GM12801 (cell line): ENCODE data around the gene BEST1.

Experiments
- TF ChIP-seq, protein P1 (sequence below): IDR thresholded peaks from one replicate; pipeline ENCODE4 v1.5.1; 2011; ENCODE audit warnings: control low read depth; ENCODE audit not compliant: insufficient read length; ENCODE audit errors: extremely low read depth

The BEST1 gene

GRCh38 chr11:61974766-61975631 is 24.8 kb downstream of the BEST1 start:
- TF ChIP-seq, protein P1, sequence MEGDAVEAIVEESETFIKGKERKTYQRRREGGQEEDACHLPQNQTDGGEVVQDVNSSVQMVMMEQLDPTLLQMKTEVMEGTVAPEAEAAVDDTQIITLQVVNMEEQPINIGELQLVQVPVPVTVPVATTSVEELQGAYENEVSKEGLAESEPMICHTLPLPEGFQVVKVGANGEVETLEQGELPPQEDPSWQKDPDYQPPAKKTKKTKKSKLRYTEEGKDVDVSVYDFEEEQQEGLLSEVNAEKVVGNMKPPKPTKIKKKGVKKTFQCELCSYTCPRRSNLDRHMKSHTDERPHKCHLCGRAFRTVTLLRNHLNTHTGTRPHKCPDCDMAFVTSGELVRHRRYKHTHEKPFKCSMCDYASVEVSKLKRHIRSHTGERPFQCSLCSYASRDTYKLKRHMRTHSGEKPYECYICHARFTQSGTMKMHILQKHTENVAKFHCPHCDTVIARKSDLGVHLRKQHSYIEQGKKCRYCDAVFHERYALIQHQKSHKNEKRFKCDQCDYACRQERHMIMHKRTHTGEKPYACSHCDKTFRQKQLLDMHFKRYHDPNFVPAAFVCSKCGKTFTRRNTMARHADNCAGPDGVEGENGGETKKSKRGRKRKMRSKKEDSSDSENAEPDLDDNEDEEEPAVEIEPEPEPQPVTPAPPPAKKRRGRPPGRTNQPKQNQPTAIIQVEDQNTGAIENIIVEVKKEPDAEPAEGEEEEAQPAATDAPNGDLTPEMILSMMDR: no peak

DNA sequence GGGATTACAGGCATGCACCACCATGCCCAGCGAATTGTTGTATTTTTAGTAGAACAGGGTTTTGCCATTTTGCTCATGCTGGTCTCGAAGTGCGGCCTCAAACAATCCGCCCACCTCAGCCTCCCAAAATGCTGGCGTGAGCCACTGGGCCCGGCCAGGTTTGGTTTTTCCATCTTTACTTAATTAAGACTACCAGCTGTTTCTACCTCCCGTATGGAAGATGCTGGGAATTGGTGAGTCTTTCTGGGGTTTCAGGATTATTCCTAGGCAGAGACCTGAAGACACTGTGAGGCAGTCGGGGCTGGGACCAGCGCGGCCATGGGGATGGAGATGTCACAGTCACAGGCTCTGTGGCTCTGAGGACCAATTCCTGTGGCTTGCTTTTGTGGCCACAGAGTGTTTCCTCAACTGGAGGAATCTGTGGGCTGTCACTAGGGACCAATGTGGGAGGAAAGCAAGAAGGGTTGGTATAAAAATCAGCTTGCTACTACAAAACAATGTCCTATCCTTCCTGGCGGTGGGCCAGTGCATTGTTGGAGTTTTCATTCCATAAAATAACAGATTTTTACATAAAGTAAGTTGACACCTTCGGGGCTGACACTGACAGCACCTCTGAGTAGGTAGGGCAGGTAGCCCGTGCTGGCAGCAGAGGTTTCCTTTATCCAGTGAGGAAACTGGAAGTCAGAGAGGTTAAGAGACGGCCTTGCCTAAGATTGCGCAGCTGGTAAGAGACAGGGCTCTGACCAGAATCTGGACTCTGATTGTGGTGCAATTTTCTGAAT is 25.7 kb downstream of the BEST1 start:
- TF ChIP-seq, protein P1: no peak

- TF ChIP-seq, protein P1: no peak
Measured at GRCh38 chr11:61976420-61976800, 26.3 kb downstream of the BEST1 start.

GRCh38 chr11:61976813-61977475 is 26.8 kb downstream of the BEST1 start:
- TF ChIP-seq, protein P1: no peak

- TF ChIP-seq, protein P1: no peak
Measured at GRCh38 chr11:61978703-61979661, 28.8 kb downstream of the BEST1 start.

DNA sequence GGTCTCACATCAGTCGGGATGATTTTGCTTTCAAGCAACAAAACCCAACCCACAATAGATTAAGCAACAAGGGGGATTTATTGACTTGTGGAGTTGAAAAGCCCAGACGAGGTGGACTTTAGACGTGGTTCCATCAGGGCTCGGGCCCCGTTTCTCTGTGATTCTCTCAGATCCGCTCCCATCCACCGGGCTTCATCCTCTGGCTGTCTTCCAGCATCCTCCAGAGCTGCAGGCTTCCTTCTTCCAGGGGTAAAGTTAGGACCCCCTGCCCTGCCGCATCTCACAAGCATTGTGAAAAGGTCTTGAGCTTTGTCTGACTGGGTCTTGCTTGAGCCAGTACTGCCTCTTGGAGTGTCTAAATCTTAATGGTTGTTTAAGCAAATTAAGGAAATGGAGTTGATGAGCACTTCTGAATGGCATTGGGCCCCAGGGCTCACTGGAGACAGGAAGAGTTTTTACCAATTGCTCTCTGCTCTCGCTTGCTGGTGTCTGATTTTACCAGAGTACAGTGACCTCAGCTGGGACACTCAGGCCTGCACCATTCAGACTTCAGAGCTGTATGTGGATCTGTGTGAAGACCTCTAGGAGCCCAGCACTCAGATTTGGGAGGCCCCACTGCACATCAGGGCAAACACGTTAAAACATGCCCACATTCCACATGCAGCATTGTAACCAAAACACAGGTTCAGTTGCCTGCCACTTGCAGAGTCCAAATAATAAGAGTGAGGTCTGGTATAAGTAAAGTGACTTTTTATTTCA is 30.8 kb downstream of the BEST1 start:
- TF ChIP-seq, protein P1: no peak
